Measurements from ENCODE around the gene PPP1R2. TPM values are rescaled to one million over a fixed set of nuclear protein-coding genes. Genes with fewer than 3 reads are reported as not detected.

PPP1R2 gene
- total RNA-seq, 1 donor from 2014 or later, result 434 TPM

Other genes starting within 250 kb of the PPP1R2 start
- gene ACAP2, start 100.3 kb downstream of the PPP1R2 start, total RNA-seq, result 33.1 and 36.5 TPM in 2 replicates
- gene APOD, start 40.6 kb upstream of the PPP1R2 start, total RNA-seq, result 2.4 and 144 TPM in 2 replicates
- under 0.01 TPM in 2 replicates for gene MUC20, start 177.7 kb upstream of the PPP1R2 start, total RNA-seq